Heart left ventricle (tissue), 13 donors: ENCODE measurements around the gene THSD4.

ENCODE experiments used
- POLR2A ChIP-seq, 2 donors: fragments of 450-650 bp; IDR thresholded peaks; one replicate each; pipeline ENCODE4 v1.6.1; 2017; ENCODE audit warnings: antibody characterized with exemption in 2 of 2, mild to moderate bottlenecking in 2 of 2, moderate library complexity in 2 of 2
- TF ChIP-seq, protein P1 (sequence below), 12 donors: fragments of 200-600 bp; sonication (generic) in 4 of 12; IDR thresholded peaks; one replicate each; pipeline versions ENCODE4 v1.5.0 to v1.8.0; 2018 to 2022; ENCODE audit warnings: antibody characterized with exemption in 12 of 12, mild to moderate bottlenecking in 5 of 12
- donor health status: ischemic (EF 13 %, LVEDD 7.1; RV severe dilation, severe dysfunction).
- donor health status: DM: no; HTN: yes; CAD: no.
- donor health status: DM: no; HTN: no; CAD: no.
- donor health status: ischemic (EF 25% LVEDD 6.9; RV normal size, moderate dysfunction).
- donor health status: ischemic (EF 25% LVEDD 5.7; RV mildly dilated, moderate dysfunction).
- donor health status: ischemic (EF 35%, LVEDD 5.7; RV mildly dilated, moderate dysfunction).
- donor health status: nonischemic (EF 11% LVEDD 7.7; RV severe dilation, severe dysfunction).
- donor health status: DM: yes; HTN: yes; CAD: no.
- donor health status: PGD.
- donor health status: ischemic (EF 29% LVEDD 5.4; RV normal size, mild dysfunction).
- donor health status: nonischemic (EF 23%, LVEDD 6.1; RV moderate dilation, normal function).

DNA sequence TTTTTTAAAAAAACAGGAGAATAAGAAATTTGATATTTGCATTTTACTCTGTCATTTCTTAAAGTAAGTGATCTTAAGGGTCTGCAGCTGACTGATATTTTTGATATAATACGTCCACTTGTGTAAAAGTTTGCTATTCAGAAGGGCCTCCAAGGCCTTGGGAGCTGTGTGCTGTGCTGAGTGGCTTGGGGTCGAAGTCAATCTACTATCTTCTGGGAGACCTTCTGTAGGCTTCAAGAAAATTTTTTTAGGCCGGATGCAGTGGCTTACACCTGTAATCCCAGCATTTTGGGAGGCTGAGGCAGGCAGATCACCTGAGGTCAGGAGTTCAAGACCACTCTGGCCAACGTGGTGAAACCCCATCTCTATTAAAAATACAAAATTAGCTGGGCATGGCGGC, 26.3 kb downstream of the THSD4 start:
- TF ChIP-seq, protein P1, sequence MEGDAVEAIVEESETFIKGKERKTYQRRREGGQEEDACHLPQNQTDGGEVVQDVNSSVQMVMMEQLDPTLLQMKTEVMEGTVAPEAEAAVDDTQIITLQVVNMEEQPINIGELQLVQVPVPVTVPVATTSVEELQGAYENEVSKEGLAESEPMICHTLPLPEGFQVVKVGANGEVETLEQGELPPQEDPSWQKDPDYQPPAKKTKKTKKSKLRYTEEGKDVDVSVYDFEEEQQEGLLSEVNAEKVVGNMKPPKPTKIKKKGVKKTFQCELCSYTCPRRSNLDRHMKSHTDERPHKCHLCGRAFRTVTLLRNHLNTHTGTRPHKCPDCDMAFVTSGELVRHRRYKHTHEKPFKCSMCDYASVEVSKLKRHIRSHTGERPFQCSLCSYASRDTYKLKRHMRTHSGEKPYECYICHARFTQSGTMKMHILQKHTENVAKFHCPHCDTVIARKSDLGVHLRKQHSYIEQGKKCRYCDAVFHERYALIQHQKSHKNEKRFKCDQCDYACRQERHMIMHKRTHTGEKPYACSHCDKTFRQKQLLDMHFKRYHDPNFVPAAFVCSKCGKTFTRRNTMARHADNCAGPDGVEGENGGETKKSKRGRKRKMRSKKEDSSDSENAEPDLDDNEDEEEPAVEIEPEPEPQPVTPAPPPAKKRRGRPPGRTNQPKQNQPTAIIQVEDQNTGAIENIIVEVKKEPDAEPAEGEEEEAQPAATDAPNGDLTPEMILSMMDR (IDR thresholded peaks at IDR 0.05), result no peak
- no peak for TF ChIP-seq POLR2A (IDR thresholded peaks at IDR 0.05)
